Keratinocyte (primary cell): ENCODE data around the gene GTF3C6. TPM values are rescaled to one million over a fixed set of nuclear protein-coding genes. Genes with fewer than 3 reads are reported as not detected.

Source experiments
- DNase-seq: peaks from one replicate; pipeline ENCODE4 v3.0.0-alpha.2; 2011; ENCODE audit warnings: low read depth, missing footprints, low spot score
- FAIRE-seq: peaks from 2 replicates; lab custom pipeline; 2011; peaks lifted over from hg19 to GRCh38; lab: Jason Lieb, UNC
- H2AFZ ChIP-seq: 2 replicates; pipeline ENCODE4 v1.6.0; 2012; ENCODE audit warnings: low read length, control low read depth, inconsistent platforms; ENCODE audit not compliant: control insufficient read depth
- H3K27ac ChIP-seq: 2 replicates; pipeline ENCODE4 v1.5.1; 2011; ENCODE audit warnings: low read length; ENCODE audit not compliant: control insufficient read depth, insufficient read depth
- H3K27me3 ChIP-seq: 3 replicates; pipeline ENCODE4 v1.6.0; 2011; ENCODE audit warnings: low read length; ENCODE audit not compliant: control insufficient read depth, insufficient read depth; ENCODE audit errors: extremely low read depth
- H3K36me3 ChIP-seq, 2 experiments: 2 replicates in 1 of 2; 3 replicates in 1 of 2; pipeline ENCODE4 v1.5.1; 2011; ENCODE audit warnings: low read length in 2 of 2, mild to moderate bottlenecking in 1 of 2; ENCODE audit not compliant: control insufficient read depth in 2 of 2, insufficient read depth in 2 of 2; ENCODE audit errors: extremely low read depth in 1 of 2
- H3K4me1 ChIP-seq: 3 replicates; pipeline ENCODE4 v1.5.1; 2011; ENCODE audit warnings: low read length; ENCODE audit not compliant: control insufficient read depth, insufficient read depth; ENCODE audit errors: extremely low read depth
- H3K4me2 ChIP-seq: 3 replicates; pipeline ENCODE4 v1.6.0; 2011; ENCODE audit warnings: low read depth, low read length; ENCODE audit not compliant: control insufficient read depth, insufficient read depth; ENCODE audit errors: extremely low read depth
- H3K4me3 ChIP-seq, 3 experiments: fragments of 200-600 bp in 1 of 3; sonication (generic) in 1 of 3; 2 replicates in 2 of 3; 3 replicates in 1 of 3; pipeline ENCODE4 v1.5.1; 2011 to 2016; ENCODE audit warnings: low read length in 3 of 3, mild to moderate bottlenecking in 3 of 3, control low read depth in 2 of 3, inconsistent platforms in 1 of 3, low read depth in 1 of 3, mixed read lengths in 1 of 3, mixed run types in 1 of 3, moderate library complexity in 1 of 3; ENCODE audit not compliant: control insufficient read depth in 2 of 3, insufficient read depth in 2 of 3; ENCODE audit errors: extremely low read depth in 1 of 3
- H3K79me2 ChIP-seq: 2 replicates; pipeline ENCODE4 v1.6.0; 2012; ENCODE audit warnings: low read length; ENCODE audit not compliant: control insufficient read depth, insufficient read depth
- H3K9ac ChIP-seq: 3 replicates; pipeline ENCODE4 v1.6.0; 2011; ENCODE audit warnings: low read length; ENCODE audit not compliant: control insufficient read depth, insufficient read depth; ENCODE audit errors: extremely low read depth
- H3K9me1 ChIP-seq: 3 replicates; pipeline ENCODE4 v1.6.0; 2011; ENCODE audit warnings: low read length; ENCODE audit not compliant: control insufficient read depth, insufficient read depth; ENCODE audit errors: extremely low read depth
- H3K9me3 ChIP-seq: 2 replicates; pipeline ENCODE4 v1.5.1; 2012; ENCODE audit warnings: low read depth, low read length; ENCODE audit not compliant: control insufficient read depth
- H4K20me1 ChIP-seq: 3 replicates; pipeline ENCODE4 v1.6.0; 2011; ENCODE audit warnings: low read length; ENCODE audit not compliant: control insufficient read depth, insufficient read depth; ENCODE audit errors: extremely low read depth
- EZH2 ChIP-seq: IDR thresholded peaks from one replicate; pipeline ENCODE4 v1.6.1; 2012; ENCODE audit warnings: inconsistent platforms, mild to moderate bottlenecking, low read length, moderate library complexity
- dilution Hi-C: fragments of 300-500 bp; cut with MboI; formaldehyde crosslinking; loops from one replicate; pipeline ENCODE4 v1.7.0; 2020; ENCODE audit warnings: low sequenced_read_pairs; ENCODE audit not compliant: extremely low pct_ligation_motif_present
- polyA plus RNA-seq, 5 experiments: library from polyadenylated mRNA; depleted of rRNA in 3 of 5; stranded (reverse) in 3 of 5; stranded (forward) in 1 of 5; unstranded in 1 of 5; fragments of >200 nt; gene quantifications; 1 replicate in 1 of 5; 2 replicates in 3 of 5; 3 replicates in 1 of 5; pipeline versions ENCODE4 v1.2.1 to v1.2.3, GENCODE V29; 2011 to 2012; ENCODE audit warnings: missing spikeins in 2 of 5, low read depth in 1 of 5, low replicate concordance in 1 of 5
- TF ChIP-seq, protein P1 (sequence below), 3 experiments: IDR thresholded peaks in 1 of 3; conservative IDR thresholded peaks in 1 of 3; optimal IDR thresholded peaks in 1 of 3; 2 replicates in 2 of 3; 3 replicates in 1 of 3; pipeline versions ENCODE3 to v1.5.1; 2011; ENCODE audit warnings: low read length in 3 of 3, mild to moderate bottlenecking in 3 of 3, moderate library complexity in 2 of 3, control low read depth in 1 of 3, inconsistent platforms in 1 of 3; ENCODE audit not compliant: insufficient read depth in 2 of 3; ENCODE audit errors: extremely low read depth in 1 of 3

The GTF3C6 gene
- polyA plus RNA-seq, 1 donor (not counting 4 experiments of a cell fraction or from before 2014, with no cell fraction given) = 40.8 TPM

DNA sequence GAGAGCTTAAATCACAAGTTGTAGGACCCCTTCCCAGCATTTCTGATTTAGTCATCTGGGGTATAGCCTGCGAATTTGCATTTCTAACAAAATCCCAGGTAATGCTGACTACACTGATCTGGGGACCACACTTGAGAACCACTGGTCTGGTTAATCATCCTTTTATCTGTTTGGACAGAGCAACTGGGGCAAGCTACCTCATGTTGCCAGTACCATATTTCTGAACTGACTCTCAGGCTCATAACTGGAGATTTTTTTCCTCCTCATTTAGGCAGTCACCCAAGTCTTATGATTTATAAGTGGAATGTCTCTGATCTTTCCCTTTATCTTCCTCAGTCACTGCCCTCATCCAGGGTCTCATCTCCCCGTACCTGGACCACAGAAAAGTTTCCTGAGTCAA is 12.0 kb upstream of the GTF3C6 start:
- TF ChIP-seq, protein P1, sequence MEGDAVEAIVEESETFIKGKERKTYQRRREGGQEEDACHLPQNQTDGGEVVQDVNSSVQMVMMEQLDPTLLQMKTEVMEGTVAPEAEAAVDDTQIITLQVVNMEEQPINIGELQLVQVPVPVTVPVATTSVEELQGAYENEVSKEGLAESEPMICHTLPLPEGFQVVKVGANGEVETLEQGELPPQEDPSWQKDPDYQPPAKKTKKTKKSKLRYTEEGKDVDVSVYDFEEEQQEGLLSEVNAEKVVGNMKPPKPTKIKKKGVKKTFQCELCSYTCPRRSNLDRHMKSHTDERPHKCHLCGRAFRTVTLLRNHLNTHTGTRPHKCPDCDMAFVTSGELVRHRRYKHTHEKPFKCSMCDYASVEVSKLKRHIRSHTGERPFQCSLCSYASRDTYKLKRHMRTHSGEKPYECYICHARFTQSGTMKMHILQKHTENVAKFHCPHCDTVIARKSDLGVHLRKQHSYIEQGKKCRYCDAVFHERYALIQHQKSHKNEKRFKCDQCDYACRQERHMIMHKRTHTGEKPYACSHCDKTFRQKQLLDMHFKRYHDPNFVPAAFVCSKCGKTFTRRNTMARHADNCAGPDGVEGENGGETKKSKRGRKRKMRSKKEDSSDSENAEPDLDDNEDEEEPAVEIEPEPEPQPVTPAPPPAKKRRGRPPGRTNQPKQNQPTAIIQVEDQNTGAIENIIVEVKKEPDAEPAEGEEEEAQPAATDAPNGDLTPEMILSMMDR (optimal IDR thresholded peaks at IDR 0.05 in 1 of 3, IDR thresholded peaks at IDR 0.05 in 1 of 3, conservative IDR thresholded peaks at IDR 0.05 in 1 of 3; ENCODE audit: extremely low read depth in 1 of 3, insufficient read depth in 2 of 3, low read length in 3 of 3) = no peak
- TF ChIP-seq EZH2 = no peak
- Histone ChIP-seq H3K27ac (peak overlapping the region; percentile 3), H3K4me3 (no peak overlapping the region), H3K4me2 (peak overlapping the region; percentile 20), H3K27me3 (no peaks in the 10 kb centered on the region), H3K79me2 (no peaks in the 10 kb centered on the region), H3K9me3 (no peaks in the 10 kb centered on the region), H3K36me3 (no peaks in the 10 kb centered on the region), H2AFZ (no peak overlapping the region), H4K20me1 (no peaks in the 10 kb centered on the region), H3K4me1 (peaks cover 22% of the 10 kb centered on the region), H3K9me1 (no peaks in the 10 kb centered on the region), H3K9ac (no peak overlapping the region)
- DNase-seq (no peak), FAIRE-seq (peak; percentile 78)
- dilution Hi-C loops = no loop called here

DNA sequence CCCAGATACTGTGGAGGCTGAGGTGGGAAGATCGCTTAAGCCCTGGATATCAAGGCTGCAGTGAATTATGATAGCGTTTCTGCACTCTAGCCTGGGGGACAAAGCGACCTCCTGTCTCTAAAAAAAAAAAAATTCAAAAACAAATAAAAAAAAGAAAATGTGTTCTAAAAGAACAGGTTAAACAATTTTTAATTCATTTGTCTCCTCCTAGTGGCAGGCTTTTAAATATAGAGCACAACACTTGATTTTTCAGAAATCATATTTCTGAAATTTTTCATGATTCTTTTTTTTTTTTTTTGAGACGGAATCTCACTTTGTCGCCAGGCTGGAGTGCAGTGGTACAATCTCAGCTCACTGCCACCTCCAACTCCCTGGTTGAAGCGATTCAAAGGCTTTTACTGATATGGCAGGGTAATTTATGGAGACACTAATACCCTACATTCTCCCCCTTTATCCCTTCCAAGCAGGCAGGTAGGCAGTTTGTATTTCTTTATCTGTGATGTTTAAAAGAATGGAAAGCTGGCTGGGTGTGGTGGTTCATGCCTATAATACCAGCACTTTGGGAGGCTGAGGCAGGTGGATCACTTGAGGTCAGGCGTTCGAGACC is 8.7 kb upstream of the GTF3C6 start:
- no peak for FAIRE-seq

More for the DNA sequence above, 8.7 kb upstream of the GTF3C6 start:
- no peaks in the 10 kb centered on the region for H3K79me2 ChIP-seq
- H3K36me3 ChIP-seq = no peaks in the 10 kb centered on the region
- no peak for DNase-seq
- dilution Hi-C loops = no loop called here
- H4K20me1 ChIP-seq = no peaks in the 10 kb centered on the region
- H3K9me3 ChIP-seq = no peaks in the 10 kb centered on the region
- H3K4me1 ChIP-seq = peaks cover 33% of the 10 kb centered on the region
- no peak overlapping the region for H3K4me2 ChIP-seq
- no peaks in the 10 kb centered on the region for H3K27me3 ChIP-seq
- H2AFZ ChIP-seq = no peak overlapping the region
- no peak overlapping the region for H3K4me3 ChIP-seq
- no peak overlapping the region for H3K27ac ChIP-seq
- H3K9ac ChIP-seq = no peak overlapping the region
- no peaks in the 10 kb centered on the region for H3K9me1 ChIP-seq
- TF ChIP-seq, protein P1 (optimal IDR thresholded peaks at IDR 0.05 in 1 of 3, IDR thresholded peaks at IDR 0.05 in 1 of 3, conservative IDR thresholded peaks at IDR 0.05 in 1 of 3; ENCODE audit: extremely low read depth in 1 of 3, insufficient read depth in 2 of 3, low read length in 3 of 3) = peak in 2 of 3 experiments; percentile 10 to 40
- TF ChIP-seq EZH2 = no peak
